Measurements from ENCODE around the gene DNAJB1.

The DNAJB1 gene

GRCh38 chr19:14480700-14481079 is 37.5 kb downstream of the DNAJB1 start:
- Histone ChIP-seq H3K9me3 (ENCODE audit: control insufficient read depth, low read length) (no peaks in the 10 kb centered on the region), H4K8ac (ENCODE audit: low read length) (peak overlapping the region; percentile 17), H4K91ac (ENCODE audit: low read length) (no peak overlapping the region), H3K27ac (ENCODE audit: low read length, poor library complexity, severe bottlenecking) (peak overlapping the region; percentile 8), H3K4me1 (ENCODE audit: control insufficient read depth, insufficient read depth, low read depth, low read length) (peaks cover 42% of the 10 kb centered on the region), H3K4ac (ENCODE audit: low read depth in 1 of 2, low read length in 2 of 2) (no peak overlapping the region), H3K27me3 (ENCODE audit: control insufficient read depth in 1 of 2, insufficient read depth in 1 of 2, low read length in 2 of 2) (no peaks in the 10 kb centered on the region), H2BK12ac (ENCODE audit: low read length in 2 of 2) (no peak overlapping the region), H3K14ac (ENCODE audit: low read length in 2 of 2) (no peak overlapping the region), H3K9ac (ENCODE audit: low read length) (no peak overlapping the region), H2AFZ (ENCODE audit: low read depth, low read length) (no peak overlapping the region), H2BK120ac (ENCODE audit: low read depth, low read length) (no peak overlapping the region), H2AK5ac (ENCODE audit: low read length, severe bottlenecking) (no peak overlapping the region), H3K4me2 (ENCODE audit: low read length, poor library complexity, severe bottlenecking) (no peak overlapping the region), H2BK5ac (ENCODE audit: low read depth, low read length, poor library complexity, severe bottlenecking) (no peak overlapping the region), H3K36me3 (ENCODE audit: control insufficient read depth in 1 of 2, insufficient read depth in 2 of 2, low read depth in 1 of 2, low read length in 2 of 2) (peaks cover 44 to 86% of the 10 kb centered on the region in 2 experiments), H3K18ac (ENCODE audit: low read depth in 1 of 2, low read length in 2 of 2) (no peak overlapping the region), H3K79me1 (replicated peaks; ENCODE audit: low read length, poor library complexity, severe bottlenecking) (peaks cover 32% of the 10 kb centered on the region), H3K23ac (ENCODE audit: low read length in 2 of 2) (no peak overlapping the region), H3K4me3 (ENCODE audit: insufficient read depth in 1 of 2, low read depth in 1 of 2, low read length in 2 of 2) (no peak overlapping the region), H2BK15ac (ENCODE audit: low read depth, poor library complexity, severe bottlenecking) (no peak overlapping the region)
- peak; percentile 67 for DNase-seq
- 48% methylated on average over 3 of the region's 5 CpGs for WGBS

DNA sequence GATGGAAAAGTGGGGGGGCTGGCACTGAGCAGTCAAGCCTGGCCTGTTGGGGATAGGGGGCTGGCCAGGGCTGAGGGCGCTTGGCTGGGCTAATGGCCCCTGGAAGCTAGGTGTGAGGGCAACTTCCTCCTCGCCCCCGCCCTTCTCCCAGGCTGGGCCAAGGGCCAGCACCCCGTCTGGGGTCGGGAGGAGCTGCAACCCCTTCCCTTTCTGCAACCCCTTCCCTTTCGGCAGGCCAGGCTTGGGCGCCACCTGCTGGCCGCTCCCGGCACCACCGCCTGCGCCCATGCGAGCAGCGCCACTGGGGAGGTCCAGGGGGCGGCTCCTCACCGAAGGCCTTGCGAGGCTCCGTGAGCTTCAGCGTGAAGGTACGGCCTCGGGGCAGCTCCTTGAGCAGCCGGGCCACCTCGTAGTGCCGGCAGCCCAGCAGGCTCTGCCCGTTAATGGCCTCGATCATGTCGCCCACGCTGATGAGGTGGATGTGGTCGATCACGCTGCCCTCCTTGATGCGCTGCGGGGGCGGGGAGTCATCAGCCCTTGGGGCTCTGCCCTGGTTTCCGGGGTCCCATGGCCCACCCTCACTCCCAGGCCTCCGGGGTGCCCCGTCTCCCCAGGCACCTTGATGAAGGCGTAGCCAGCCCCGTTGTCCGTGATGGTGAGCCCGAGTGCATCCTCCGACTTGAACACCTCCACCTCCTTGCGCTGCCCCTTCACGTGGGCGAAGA is 38.1 kb downstream of the DNAJB1 start:
- no peak overlapping the region for H3K4me2 ChIP-seq (ENCODE audit: low read length, poor library complexity, severe bottlenecking)
- H4K8ac ChIP-seq (ENCODE audit: low read length) = peak overlapping the region; percentile 40
- H3K9ac ChIP-seq (ENCODE audit: low read length) = no peak overlapping the region
- H2AFZ ChIP-seq (ENCODE audit: low read depth, low read length) = no peak overlapping the region
- H3K27ac ChIP-seq (ENCODE audit: low read length, poor library complexity, severe bottlenecking) = peak overlapping the region; percentile 8
- peak overlapping the region in 1 of 2 experiments; percentile 18 for H3K18ac ChIP-seq (ENCODE audit: low read depth in 1 of 2, low read length in 2 of 2)
- H3K4me3 ChIP-seq (ENCODE audit: insufficient read depth in 1 of 2, low read depth in 1 of 2, low read length in 2 of 2) = no peak overlapping the region
- peak overlapping the region; percentile 35 for H2BK5ac ChIP-seq (ENCODE audit: low read depth, low read length, poor library complexity, severe bottlenecking)
- no peak overlapping the region for H2BK120ac ChIP-seq (ENCODE audit: low read depth, low read length)
- H4K91ac ChIP-seq (ENCODE audit: low read length) = peak overlapping the region; percentile 54
- no peak overlapping the region for H3K4ac ChIP-seq (ENCODE audit: low read depth in 1 of 2, low read length in 2 of 2)
- DNase-seq = peak; percentile 43
- peaks cover 44 to 86% of the 10 kb centered on the region in 2 experiments for H3K36me3 ChIP-seq (ENCODE audit: control insufficient read depth in 1 of 2, insufficient read depth in 2 of 2, low read depth in 1 of 2, low read length in 2 of 2)
- H2AK5ac ChIP-seq (ENCODE audit: low read length, severe bottlenecking) = peak overlapping the region; percentile 94
- no peak overlapping the region for H3K23ac ChIP-seq (ENCODE audit: low read length in 2 of 2)
- no peak overlapping the region for H3K14ac ChIP-seq (ENCODE audit: low read length in 2 of 2)
- WGBS = 62% methylated on average over 43 of the region's 43 CpGs
- H3K9me3 ChIP-seq (ENCODE audit: control insufficient read depth, low read length) = no peaks in the 10 kb centered on the region
- peak overlapping the region in 1 of 2 experiments; percentile 33 for H2BK12ac ChIP-seq (ENCODE audit: low read length in 2 of 2)
- peaks cover 0 to under 1% of the 10 kb centered on the region in 2 experiments for H3K27me3 ChIP-seq (ENCODE audit: control insufficient read depth in 1 of 2, insufficient read depth in 1 of 2, low read length in 2 of 2)
- H3K4me1 ChIP-seq (ENCODE audit: control insufficient read depth, insufficient read depth, low read depth, low read length) = peaks cover 48% of the 10 kb centered on the region
- H3K79me1 ChIP-seq (replicated peaks; ENCODE audit: low read length, poor library complexity, severe bottlenecking) = peaks cover 30% of the 10 kb centered on the region
- H2BK15ac ChIP-seq (ENCODE audit: low read depth, poor library complexity, severe bottlenecking) = no peak overlapping the region

- Histone ChIP-seq H3K27me3 (ENCODE audit: control insufficient read depth in 1 of 2, insufficient read depth in 1 of 2, low read length in 2 of 2) (peaks cover 0 to 7% of the 10 kb centered on the region in 2 experiments), H3K4me1 (ENCODE audit: control insufficient read depth, insufficient read depth, low read depth, low read length) (peaks cover 54% of the 10 kb centered on the region), H3K23ac (ENCODE audit: low read length in 2 of 2) (no peak overlapping the region), H3K27ac (ENCODE audit: low read length, poor library complexity, severe bottlenecking) (peak overlapping the region; percentile 33), H2AK5ac (ENCODE audit: low read length, severe bottlenecking) (peak overlapping the region; percentile 61), H4K91ac (ENCODE audit: low read length) (no peak overlapping the region), H3K36me3 (ENCODE audit: control insufficient read depth in 1 of 2, insufficient read depth in 2 of 2, low read depth in 1 of 2, low read length in 2 of 2) (peaks cover 42 to 81% of the 10 kb centered on the region in 2 experiments), H2BK15ac (ENCODE audit: low read depth, poor library complexity, severe bottlenecking) (no peak overlapping the region), H3K4me3 (ENCODE audit: insufficient read depth in 1 of 2, low read depth in 1 of 2, low read length in 2 of 2) (no peak overlapping the region), H3K18ac (ENCODE audit: low read depth in 1 of 2, low read length in 2 of 2) (no peak overlapping the region), H3K9ac (ENCODE audit: low read length) (no peak overlapping the region), H2AFZ (ENCODE audit: low read depth, low read length) (no peak overlapping the region), H4K8ac (ENCODE audit: low read length) (peak overlapping the region; percentile 28), H3K79me1 (replicated peaks; ENCODE audit: low read length, poor library complexity, severe bottlenecking) (peaks cover 29% of the 10 kb centered on the region), H3K9me3 (ENCODE audit: control insufficient read depth, low read length) (no peaks in the 10 kb centered on the region), H2BK5ac (ENCODE audit: low read depth, low read length, poor library complexity, severe bottlenecking) (no peak overlapping the region), H3K4me2 (ENCODE audit: low read length, poor library complexity, severe bottlenecking) (no peak overlapping the region), H3K14ac (ENCODE audit: low read length in 2 of 2) (no peak overlapping the region), H2BK12ac (ENCODE audit: low read length in 2 of 2) (no peak overlapping the region), H2BK120ac (ENCODE audit: low read depth, low read length) (no peak overlapping the region), H3K4ac (ENCODE audit: low read depth in 1 of 2, low read length in 2 of 2) (no peak overlapping the region)
- no peak for DNase-seq
- 97% methylated on average over 8 of the region's 14 CpGs for WGBS
Observed at GRCh38 chr19:14479309-14479974, 38.8 kb downstream of the DNAJB1 start.

- Histone ChIP-seq H3K4me2 (ENCODE audit: low read length, poor library complexity, severe bottlenecking) (no peak overlapping the region), H3K27me3 (ENCODE audit: control insufficient read depth in 1 of 2, insufficient read depth in 1 of 2, low read length in 2 of 2) (peaks cover 0 to 10% of the 10 kb centered on the region in 2 experiments), H2BK120ac (ENCODE audit: low read depth, low read length) (no peak overlapping the region), H2AK5ac (ENCODE audit: low read length, severe bottlenecking) (no peak overlapping the region), H2AFZ (ENCODE audit: low read depth, low read length) (no peak overlapping the region), H2BK12ac (ENCODE audit: low read length in 2 of 2) (no peak overlapping the region), H3K4me3 (ENCODE audit: insufficient read depth in 1 of 2, low read depth in 1 of 2, low read length in 2 of 2) (no peak overlapping the region), H3K9me3 (ENCODE audit: control insufficient read depth, low read length) (no peaks in the 10 kb centered on the region), H3K27ac (ENCODE audit: low read length, poor library complexity, severe bottlenecking) (no peak overlapping the region), H3K79me1 (replicated peaks; ENCODE audit: low read length, poor library complexity, severe bottlenecking) (peaks cover 29% of the 10 kb centered on the region), H3K4me1 (ENCODE audit: control insufficient read depth, insufficient read depth, low read depth, low read length) (peaks cover 54% of the 10 kb centered on the region), H4K91ac (ENCODE audit: low read length) (no peak overlapping the region), H2BK15ac (ENCODE audit: low read depth, poor library complexity, severe bottlenecking) (no peak overlapping the region), H3K14ac (ENCODE audit: low read length in 2 of 2) (no peak overlapping the region), H3K18ac (ENCODE audit: low read depth in 1 of 2, low read length in 2 of 2) (no peak overlapping the region), H2BK5ac (ENCODE audit: low read depth, low read length, poor library complexity, severe bottlenecking) (no peak overlapping the region), H3K36me3 (ENCODE audit: control insufficient read depth in 1 of 2, insufficient read depth in 2 of 2, low read depth in 1 of 2, low read length in 2 of 2) (peaks cover 42 to 82% of the 10 kb centered on the region in 2 experiments), H3K9ac (ENCODE audit: low read length) (no peak overlapping the region), H3K4ac (ENCODE audit: low read depth in 1 of 2, low read length in 2 of 2) (no peak overlapping the region), H4K8ac (ENCODE audit: low read length) (no peak overlapping the region), H3K23ac (ENCODE audit: low read length in 2 of 2) (no peak overlapping the region)
- 90% methylated on average over 24 of the region's 24 CpGs for WGBS
- DNase-seq = no peak
Observed at GRCh38 chr19:14478113-14478545, 40.1 kb downstream of the DNAJB1 start.
